HG03103 (cell line): ENCODE measurements around the gene CDO1.
"Not testable (repeated sequence)": the region's sequence is repeated elsewhere in the genome, so short reads cannot be mapped to it uniquely, and the experiment has no call there.

ENCODE experiments used
- ATAC-seq: cut with Tn5 transposase; IDR thresholded peaks from one replicate; pipeline ENCODE4 v1.9.1; 2021; ENCODE audit warnings: low read depth; ENCODE audit not compliant: unreplicated experiment

Gene CDO1

DNA sequence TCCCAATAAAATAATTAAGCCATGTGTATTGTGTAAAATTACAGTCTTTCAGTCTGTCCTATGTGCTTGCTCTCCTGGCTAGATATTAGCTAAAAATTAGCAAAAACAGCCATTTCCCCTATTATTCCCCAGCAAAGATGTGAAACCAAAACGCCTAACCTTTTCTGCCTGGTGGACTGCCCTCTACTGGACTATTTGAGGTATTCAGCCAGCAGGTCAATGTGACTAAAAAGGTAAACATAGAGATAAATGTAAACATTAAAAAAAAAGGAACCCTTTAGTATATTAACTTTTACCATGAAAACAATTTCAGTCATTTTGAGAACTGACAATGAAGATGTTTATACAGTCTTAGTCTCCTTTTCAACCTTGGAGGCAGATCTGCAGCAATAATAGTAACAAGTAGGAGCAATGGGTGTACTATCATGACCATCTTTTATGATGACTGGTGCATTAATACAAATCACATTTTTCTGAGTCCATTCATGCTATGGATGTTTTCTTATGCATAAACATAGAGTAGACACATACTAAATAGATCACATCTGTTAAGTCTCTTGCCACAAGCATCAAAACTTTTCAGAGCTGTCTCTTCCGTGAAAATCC lies 14.8 kb upstream of the CDO1 start:
- ATAC-seq, result no peak

DNA sequence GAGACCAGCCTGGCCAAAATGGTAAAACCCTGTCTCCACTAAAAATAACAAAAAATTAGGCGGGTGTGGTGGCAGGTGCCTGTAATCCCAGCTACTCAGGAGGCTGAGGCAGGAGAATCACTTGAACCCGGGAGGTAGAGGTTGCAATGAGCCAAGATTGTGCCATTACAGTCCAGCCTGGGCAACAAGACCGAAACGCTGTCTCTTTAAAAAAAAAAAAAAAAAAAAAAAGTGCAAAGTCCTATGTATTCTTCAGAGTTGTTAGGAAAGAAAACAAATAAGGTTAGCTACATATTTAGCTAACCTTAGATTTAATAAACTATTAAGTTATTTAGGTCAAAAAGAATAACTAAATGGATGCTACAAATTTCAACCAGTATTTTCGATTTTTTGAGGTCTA lies 13.5 kb upstream of the CDO1 start:
- no peak for ATAC-seq

DNA sequence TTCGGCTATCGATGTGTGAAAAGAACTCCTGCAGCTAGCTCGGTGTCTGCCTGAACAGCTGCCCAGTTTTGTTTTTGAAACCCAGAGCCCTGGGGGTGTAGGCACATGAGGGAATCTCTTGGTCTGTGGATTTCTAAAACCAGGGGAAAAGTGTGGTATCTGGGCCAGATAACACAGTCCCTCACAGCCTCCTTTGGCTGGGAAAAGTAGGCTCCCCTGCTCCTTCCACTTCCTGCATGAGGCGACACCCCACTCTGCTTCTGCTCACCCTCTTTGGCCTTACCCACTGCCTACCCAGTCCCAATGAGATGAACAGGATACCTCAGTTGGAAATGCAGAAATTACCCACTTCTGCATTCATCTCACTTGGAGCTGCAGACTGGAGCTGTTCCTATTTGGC lies 9.5 kb upstream of the CDO1 start:
- ATAC-seq, result no peak

DNA sequence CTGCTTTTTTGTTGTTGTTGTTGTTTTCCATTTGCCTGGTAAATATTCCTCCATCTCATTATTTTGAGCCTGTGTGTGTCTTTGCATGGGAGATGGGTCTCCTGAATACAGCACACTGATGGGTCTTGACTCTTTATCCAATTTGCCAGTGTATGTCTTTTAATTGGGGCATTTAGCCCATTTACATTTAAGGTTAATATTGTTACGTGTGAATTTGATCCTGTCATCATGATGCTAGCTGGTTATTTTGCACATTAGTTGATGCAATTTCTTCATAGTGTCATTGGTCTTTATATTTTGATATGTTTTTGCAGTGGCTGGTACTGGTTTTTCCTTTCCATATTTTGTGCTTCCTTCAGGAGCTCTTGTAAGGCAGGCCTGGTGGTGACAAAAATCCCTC lies 8.5 kb upstream of the CDO1 start:
- ATAC-seq, result not testable (repeated sequence)

DNA sequence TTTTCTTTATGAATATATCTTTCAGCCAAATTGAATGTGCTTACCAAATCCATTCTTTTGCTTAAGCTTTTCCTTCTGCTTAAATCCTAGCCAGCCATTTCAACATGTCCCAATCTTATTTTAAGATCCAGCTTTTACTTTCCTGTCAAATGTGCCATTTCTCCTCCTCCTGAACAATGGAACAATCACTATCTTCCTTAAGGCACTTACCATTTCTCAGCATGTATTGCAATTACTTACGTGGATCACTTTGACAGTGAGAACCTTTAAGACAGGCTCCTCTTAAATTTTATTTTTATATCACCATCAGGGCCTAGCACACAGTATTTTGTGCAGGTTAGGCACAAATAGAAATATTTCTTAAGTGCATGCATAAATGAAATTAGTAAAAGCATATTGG lies 4.4 kb upstream of the CDO1 start:
- ATAC-seq, result no peak

DNA sequence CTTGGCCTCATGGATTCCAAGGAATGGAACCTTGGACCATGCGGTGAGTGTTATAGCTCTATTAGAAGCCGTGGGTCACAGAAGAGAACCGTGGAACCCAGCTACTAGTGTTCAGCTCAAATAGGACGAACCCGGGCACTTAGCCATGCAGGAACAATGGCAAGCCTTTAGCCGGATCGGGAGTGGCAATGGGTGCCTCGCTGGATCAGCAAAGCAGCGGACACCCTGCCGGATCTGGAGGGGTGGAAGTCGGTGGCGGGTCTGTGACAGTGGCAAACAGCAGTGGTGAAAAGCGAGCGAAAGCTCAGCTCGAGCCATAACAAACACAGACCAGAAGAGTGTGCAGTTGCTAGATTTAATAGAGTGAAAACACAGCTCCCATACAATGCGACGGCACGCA lies 2.4 kb upstream of the CDO1 start:
- ATAC-seq, result no peak

DNA sequence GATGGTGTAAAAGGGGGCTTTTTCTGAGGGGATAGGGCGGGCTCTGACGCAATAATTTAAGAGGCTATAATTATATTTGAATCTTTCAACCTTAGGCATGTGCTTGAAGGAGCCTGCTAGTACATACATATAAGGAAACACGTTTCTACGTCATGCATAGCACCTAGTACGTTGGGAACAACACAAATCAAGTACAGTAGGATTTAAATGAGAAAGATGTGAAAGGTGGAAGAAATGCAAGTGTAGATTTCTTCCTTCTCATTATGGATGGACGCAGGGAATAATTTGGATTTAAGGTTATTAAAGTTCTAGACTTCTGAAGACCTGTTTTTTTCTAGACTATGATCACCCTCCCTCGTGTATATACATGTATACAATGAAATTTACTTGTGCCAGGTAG lies 927 bp upstream of the CDO1 start:
- no peak for ATAC-seq

DNA sequence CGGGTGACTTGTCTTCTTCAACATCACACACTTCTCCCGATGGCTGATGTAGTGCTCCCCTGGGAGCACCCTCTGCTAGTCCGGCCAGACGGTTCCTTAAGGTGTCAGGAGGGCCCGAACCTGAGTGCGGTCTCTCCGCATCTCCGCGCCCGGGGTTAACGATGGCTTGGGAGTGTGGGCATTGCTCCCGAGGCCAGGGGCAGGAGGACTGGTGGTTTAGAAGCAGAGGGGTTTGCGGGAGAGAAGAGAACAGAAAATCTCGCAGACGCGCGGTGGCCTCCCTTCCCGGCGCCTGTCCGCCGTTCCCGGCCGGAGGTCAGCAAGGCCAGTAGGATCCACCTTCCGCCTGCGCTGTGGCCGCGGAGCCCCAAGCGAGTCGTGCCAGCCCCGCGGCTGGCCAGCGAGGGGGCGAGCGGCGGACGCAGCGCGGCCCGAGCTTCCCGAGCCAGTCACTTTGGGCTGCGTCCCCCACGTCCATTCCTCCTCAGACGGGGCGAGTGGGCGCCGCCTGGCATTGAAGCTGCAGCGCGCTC lies 700 bp downstream of the CDO1 start:
- no peak for ATAC-seq

DNA sequence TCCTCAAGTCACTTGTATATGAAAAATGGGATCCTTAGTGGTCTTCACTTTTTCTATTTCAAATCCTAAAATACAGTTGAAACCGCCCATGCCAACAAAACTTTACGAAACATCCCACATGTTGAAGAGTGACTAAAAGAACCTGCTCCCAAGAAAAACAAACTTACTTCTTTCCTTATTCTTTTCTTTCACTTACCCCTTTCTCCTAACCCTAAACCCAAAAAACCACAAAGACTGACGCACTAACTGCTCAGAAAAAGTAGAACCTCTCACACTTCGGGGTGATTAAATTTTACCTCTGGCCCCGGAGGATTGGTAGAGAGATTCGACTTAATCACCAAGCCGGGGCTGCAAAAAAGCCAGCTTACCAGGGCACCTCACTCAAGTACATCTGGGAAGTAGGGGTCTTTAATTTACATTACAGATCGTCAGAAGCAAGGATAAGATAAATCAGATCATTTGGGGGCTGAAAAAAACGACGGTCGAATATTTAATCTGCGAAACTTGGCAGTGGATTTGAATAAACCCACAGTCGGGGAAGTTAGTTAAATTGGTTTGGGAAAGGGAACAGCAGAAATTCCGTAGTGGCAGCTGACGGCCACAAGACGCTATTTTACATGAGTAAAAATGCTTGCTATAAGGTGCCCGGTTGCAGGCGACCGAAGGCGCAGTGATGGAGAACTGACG lies 1.3 kb downstream of the CDO1 start:
- ATAC-seq, result no peak

DNA sequence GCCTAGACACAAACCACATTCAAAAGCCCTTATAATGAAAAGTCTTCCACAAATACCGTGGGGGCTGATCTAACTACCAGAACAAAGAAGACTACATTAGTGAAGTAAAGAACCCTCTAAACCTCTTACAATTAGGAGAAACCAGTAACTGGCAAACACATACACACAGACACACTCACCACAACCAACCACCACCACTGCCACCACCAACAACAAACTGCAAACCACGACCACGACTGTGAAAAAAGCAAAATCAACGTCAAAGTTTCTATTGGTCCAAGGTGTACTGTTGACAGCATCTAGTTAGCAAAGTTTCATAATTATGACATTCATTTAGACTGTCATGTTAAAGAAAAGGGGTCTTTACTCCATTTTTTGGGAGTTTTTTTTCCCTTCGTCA lies 2.7 kb downstream of the CDO1 start:
- ATAC-seq, result no peak

DNA sequence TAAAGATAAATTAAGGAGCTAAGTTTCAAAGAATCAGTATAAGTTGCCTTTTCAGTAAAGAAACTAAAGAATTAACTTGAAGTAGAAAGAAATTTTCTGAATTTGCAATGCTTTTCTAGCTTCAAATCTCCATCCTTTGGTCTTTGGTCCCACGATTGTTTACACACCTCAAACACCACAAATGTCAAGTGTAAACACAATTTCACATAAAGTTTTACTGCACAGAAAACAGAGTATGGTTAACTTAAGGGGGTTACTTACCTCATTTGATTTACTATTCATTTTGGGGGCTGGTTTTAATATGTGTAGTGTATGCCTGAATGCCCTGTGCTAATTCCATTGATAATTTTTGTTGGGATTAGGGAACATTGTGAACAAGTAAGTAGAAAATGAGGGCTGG lies 4.1 kb downstream of the CDO1 start:
- no peak for ATAC-seq

DNA sequence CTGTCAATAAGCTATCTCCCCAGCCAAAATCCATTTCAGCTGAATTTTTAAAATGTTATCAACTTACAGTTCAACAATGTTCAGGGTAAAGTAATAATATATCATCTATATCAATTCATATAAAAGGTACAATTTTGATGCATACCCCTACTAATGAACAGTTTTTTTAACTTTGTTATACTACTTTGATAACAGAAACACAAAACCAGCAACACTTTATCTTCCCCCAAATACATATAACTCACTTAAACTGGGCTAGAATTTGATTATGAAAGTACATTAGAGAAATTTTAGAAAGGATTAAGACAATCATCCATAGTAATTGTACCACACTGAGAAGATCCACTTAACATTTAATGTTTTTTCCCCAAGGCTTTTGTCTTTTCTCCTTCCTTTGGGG lies 5.1 kb downstream of the CDO1 start:
- ATAC-seq, result no peak

DNA sequence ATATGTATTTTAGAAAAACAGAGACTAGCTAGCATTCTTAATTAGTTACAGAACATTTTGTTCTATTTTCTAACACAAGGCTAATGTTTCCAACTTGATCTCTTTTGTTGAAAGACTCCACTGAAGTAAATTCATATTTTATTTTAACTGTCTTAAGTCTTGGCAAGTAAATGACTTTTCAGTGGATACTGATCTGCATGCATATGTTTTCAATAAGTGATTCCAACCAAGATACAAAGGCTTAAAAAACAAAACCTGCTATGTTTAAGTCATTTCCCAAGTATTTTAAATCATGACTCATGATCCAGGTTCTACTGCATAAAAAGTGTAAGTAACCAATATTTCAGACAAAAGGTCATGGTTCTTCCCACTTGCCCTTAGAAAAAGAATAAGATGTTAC lies 5.7 kb downstream of the CDO1 start:
- no peak for ATAC-seq

DNA sequence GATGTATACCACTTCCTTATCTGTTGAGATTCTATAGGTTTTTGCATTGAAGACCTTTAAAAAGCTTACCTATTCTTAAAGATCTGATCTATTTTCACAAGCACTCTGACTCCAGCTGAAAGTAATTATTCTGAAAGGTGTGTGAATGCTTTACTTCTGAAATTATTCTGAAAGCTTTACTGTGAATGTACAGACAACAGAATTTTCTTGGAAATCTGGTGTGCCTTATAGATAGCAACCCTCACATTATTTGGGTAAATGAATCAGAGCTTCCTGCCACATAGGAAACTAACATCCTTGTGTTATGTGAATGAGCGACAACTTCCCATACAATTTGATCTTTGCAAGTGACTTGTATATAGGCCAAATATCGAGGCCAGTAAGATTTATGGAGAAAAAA lies 6.5 kb downstream of the CDO1 start:
- no peak for ATAC-seq

DNA sequence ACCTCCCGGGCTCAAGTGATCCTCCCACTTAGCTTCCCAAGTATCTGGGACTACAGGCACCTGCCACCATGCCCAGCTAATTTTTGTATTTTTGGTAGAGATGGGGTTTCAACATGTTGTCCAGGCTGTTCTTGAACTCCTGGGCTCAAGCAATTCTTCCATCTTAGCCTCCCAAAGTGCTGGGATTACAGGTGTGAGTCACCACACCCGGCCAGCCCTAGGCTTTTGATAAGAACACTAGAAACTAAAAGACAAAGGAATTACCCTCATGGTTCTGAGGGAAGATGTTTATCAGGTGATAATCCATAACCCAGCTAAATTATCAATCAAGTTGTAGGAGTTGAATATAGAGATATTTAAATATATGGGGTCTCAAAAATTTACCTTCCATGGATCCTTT lies 8.4 kb downstream of the CDO1 start:
- not testable (repeated sequence) for ATAC-seq

DNA sequence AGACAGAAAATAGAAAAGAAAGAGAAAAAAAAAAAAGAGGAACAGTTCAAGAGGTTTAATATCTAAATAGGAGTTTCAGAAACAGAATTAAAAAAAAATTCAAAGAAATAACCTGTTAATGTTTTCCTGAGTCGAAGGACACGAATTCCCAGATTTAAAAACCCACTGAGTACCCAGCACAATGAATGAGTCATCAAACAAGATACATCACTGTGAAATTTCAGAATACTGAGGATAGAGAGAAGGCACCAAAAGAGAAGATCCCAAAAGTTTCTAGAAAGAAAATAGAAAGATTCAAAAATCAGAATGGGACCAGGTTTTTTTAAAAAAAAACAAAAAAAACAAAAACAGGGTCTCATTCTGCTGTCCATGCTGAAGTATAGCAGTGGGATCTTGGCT lies 8.8 kb downstream of the CDO1 start:
- ATAC-seq, result no peak

DNA sequence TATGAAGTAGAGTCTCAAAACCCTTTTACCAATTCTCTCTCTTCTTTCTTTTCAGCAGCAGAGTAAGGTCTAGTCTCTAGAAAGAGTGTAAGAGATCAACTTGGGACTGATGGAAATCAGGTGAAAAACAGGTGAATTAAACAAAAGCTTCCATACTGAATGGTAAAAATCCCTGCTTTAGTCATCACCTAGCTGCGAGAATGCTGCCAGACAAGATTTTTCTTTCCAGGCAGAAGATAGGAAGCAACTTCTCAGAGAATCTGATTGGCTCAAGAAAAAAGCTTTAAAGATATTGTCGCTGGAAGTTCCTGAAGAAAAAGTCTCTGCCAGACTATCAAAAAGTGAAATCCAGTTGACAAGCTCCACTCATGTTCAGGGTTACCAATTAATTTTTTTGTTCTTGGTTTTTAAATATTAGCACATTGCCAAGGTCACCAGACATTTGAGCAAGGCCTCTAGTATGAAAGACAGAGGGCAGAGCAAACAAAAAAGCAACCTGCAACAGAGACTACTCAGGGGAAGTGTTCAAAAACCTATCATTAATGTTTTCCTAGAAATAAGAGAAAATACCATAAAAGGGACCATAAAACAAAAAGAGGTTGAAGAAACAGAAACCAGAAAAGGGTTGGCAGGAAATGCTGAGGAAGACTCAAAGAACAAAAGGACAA lies 9.3 kb downstream of the CDO1 start:
- no peak for ATAC-seq

DNA sequence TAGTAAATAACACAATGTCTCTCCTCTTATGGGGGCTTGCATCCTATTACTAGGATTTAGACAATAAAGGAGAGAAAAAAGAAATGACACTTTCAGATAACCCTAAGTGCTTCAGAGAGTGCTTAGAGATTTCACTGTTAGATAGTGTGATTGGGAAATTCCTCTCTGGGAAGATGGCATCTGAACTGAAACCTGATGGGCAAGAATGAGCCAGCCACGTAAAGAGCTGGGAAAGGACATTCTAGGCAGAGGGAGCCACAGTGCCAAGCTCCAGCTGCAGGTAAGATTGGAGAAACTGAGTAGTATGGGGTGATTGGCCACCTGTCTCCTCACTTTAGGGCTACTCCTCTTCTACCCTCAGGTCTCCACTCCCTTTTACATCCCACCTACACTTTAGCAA lies 14.5 kb downstream of the CDO1 start:
- ATAC-seq, result no peak

DNA sequence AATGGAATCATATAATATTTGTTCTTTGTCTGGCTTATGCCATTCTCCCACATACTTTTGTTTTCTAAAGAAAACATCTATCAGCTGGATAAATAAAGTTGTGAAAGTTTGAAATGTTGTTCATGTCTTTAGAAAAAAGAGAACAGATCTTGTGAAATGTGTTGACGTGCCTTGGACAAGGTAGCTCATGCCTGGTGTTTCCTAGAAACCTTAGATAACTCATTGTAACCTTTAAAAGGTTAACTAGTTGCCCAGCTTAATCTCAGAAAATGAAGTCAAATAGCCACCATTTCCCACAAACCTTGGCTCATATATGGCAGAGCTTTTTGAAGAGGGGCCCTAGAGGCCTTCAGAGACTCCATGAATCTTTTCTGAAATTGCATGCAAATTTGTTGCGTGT lies 15.3 kb downstream of the CDO1 start:
- no peak for ATAC-seq

DNA sequence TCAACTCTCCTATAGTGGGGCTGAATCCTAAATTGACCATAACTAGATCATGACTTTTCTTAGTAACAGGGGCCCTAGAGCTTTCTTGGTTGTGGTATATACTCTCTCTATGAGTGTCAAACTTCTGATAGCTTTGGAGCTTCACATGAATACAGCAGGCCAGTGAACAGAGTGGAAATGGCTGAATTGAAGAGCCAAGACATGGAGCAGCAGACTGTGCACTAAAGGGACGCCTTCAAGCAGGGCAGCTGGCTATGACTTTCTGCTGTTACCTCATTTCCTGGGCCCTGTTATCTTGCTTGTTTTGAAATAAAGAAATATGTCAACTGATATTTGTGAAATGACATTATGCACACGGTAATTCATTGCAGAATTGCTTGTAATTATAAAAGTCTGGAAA lies 16.4 kb downstream of the CDO1 start:
- ATAC-seq, result no peak

DNA sequence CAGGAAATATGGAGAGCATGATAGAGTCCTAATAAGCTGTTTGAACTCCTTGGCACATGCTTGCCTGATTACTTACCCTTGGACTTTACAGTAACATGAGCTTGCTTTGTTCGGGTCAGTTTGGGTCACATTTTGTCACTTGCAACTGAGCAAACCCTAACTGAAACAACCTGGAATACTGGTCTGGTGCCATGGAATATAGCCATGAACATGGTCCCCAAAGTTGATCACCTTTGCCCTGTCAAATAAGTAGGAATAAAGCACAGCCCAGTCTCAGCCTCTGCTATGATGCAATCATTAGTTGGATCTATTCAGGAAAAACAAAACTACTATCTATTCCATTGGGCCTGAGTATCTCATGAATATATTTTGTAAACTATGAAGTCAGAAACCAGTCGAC lies 18.2 kb downstream of the CDO1 start:
- no peak for ATAC-seq

DNA sequence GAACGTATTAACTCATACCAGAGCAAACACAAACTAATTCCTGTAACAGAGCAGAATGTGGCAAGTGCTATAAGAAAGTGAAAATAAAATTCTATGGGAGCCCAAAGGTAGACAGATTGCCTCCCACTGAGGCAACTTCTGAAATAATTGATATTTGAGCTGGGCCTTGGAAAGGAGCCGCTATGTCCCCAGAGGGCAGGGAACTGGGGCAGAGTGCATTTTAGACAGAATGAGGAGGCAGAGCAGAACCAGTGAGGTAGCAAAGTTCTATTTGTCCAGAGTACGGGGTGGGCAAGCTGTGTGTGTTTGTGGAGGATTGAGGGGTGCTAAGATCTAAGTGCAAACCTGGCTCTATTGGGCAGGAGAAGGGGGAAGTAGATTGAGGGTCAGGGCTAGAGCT lies 19.8 kb downstream of the CDO1 start:
- no peak for ATAC-seq
